LNCAP (cell line): ENCODE data around the gene AQP3.

Source experiments
- TF ChIP-seq, protein P1 (sequence below): fragments of 450-650 bp; IDR thresholded peaks from 2 replicates; pipeline ENCODE4 v1.5.1; 2017; ENCODE audit warnings: mild to moderate bottlenecking

AQP3 gene

DNA sequence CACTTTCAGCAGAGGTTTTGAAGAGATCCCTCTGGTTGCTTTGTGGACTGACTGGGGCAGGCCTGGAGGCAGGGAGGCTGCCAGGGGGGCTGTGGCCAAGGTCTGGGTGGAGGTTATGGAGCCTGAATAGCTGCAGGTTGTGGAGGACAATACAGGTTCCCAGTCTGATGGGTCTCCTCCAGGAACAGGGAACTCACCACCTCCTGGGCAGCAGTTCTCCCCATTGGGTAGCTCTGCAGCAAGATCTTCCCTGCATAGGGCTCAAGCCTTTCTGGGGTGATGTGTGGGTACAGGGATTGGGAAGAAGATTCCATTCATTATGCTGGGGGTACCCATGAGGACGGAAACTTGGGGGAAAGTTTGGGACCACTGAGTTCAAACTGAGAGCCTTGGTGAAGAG, 6.8 kb downstream of the AQP3 start:
- TF ChIP-seq, protein P1, sequence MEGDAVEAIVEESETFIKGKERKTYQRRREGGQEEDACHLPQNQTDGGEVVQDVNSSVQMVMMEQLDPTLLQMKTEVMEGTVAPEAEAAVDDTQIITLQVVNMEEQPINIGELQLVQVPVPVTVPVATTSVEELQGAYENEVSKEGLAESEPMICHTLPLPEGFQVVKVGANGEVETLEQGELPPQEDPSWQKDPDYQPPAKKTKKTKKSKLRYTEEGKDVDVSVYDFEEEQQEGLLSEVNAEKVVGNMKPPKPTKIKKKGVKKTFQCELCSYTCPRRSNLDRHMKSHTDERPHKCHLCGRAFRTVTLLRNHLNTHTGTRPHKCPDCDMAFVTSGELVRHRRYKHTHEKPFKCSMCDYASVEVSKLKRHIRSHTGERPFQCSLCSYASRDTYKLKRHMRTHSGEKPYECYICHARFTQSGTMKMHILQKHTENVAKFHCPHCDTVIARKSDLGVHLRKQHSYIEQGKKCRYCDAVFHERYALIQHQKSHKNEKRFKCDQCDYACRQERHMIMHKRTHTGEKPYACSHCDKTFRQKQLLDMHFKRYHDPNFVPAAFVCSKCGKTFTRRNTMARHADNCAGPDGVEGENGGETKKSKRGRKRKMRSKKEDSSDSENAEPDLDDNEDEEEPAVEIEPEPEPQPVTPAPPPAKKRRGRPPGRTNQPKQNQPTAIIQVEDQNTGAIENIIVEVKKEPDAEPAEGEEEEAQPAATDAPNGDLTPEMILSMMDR: no peak

DNA sequence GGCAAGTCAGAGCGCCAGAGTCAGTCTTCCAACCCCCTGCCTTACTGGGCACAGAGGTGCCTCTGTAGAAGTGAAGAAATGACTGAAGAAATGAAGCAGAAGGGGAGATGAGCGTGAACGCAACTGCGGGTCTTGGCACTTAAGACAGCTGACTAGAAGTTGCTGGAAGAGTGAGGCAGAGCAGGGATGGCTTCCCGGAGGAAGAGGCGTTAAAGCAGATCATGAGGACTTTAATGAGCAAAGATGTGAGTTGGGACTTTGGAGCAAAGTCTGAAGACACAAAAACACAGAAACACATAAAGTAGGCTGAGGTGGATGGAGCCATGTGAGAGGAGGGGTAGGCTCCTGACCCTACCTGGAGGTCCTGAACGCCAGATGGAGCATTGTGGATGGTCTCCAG, 7.2 kb downstream of the AQP3 start:
- TF ChIP-seq, protein P1: no peak

DNA sequence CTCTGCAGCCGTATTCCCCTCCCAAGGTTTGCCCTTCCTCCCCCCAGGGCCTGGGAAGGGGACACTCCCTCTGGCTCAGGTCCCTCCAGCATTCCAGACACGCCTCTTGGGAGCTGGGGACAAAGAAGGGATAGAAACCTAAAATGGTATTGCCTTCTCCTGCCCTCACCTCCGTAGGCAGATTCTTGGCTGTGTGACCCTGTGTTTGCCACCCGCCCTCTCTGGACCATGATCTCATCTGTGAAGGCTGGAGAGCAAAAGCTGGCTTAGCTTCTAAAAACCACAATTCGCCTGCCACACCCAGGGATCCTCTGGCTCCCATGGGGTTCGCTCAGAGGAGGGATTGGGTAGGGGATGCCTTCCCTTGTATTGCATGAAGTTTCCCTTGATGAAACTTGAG, 7.7 kb downstream of the AQP3 start:
- TF ChIP-seq, protein P1: no peak

DNA sequence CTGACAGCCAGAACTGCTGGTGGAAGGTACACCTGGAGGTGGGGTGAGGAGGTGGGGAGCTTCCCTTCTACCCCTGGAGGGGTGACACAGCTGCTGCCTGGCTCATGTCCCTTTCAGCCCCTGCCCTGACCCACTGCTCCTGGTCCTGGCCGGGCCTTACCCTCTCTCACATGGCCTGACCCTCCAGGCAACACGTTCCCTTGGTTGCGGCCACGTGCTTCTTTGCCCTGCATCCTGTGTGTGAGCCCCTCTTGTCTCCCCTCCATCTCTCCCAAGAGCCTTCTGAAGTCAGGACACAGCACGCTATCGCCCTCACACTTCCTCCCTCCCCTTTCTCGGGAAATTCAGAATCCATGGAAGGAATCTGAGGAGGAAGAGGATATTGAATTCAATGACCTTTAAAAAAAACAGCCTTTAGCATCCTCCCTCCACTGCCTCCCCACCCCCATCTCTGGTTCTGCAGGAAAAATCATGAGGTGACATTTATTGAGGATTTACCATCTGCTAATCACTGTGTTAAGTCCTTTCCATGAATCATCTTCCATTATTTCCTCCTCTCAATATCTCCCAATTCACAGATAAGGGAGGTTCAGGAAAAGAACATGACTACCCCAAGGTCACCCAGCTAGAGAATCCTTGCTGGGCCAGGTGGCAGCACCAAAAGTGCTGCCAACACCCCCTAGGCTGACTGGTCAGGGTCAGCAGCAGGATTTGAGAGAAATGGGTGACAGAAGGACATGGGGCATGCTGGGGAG, 8.3 kb downstream of the AQP3 start:
- TF ChIP-seq, protein P1: no peak

DNA sequence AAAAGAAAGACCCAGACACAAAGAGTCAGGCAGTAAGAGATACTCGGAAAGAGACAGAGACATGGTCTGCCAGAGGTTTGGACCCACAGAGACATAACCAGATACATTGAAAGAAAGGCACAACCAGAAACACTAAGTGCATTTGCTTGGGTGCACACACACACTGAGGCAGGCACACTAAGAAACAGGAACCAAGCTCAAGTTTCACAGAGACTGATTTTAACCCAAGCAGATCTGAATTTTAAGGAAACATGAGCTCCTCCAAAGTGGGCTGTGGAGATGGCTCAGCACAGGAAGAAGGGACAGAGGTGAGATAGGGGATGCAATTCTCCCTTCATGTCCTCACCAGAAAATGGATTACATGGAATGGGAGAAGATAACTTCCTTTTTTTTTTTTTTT, 9.5 kb downstream of the AQP3 start:
- TF ChIP-seq, protein P1: no peak

DNA sequence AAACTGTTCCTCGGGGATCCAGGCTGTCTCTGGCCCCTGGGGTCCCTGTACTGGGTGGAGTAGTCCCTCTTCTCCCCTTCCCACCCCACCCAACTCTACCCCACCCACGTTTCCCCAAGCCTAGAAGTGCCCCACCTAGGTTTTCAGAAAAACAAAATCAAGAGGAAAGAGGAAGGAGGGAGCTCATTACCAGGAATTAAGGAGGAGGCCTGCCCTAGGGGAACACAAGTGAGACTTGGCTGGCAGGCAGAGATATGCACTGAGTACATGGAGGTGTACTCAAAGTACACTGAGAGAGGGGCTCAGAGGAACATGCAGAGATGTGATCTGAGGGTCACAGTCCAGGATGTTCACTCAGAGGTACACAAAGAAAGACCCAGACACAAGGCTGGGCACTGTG, 10.2 kb downstream of the AQP3 start:
- TF ChIP-seq, protein P1: no peak

DNA sequence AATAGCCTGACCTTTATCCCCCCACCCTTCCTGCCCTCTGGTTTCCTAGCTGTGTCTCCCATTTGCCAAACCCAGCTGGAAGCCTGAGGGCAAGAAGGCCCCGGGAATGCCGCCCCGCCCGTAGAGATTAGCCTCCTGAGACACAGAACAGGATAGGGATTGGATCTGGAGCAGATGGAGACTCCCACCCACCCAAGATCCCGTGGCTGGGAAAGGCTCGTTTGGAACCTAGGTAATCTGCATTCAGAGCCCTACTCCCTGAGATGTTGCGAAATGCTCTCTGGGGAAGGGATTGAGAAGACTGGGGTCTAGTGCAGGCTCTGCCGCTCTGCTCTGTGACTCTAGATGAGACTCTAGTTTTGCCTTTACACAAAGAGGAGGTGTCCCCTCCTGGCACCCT, 10.9 kb downstream of the AQP3 start:
- TF ChIP-seq, protein P1: no peak

DNA sequence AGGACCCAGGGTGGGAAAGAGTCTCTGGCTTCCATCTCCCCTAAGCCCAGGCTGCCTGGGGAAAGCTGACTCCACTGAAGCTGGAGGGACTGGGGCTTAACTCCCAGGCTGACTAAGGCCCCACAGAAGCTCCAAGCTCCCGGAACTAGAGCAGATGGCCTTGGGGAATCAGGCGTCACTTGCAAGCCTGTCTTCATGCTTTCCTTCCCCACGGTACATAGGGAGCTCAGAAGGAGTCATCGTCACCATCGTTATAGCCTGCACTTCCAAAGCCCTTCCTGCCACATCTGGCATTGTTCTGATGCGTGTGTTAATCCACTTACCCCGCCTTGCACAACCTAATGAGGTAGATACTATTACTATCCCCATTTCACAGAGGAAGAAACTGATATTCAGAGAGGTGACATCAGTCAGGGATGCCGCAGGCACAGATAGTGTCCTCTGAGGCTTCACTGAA, 11.5 kb downstream of the AQP3 start:
- TF ChIP-seq, protein P1: no peak
